MCF 10A (cell line): ENCODE results near the gene PDE3A. TPM values are rescaled to one million over a fixed set of nuclear protein-coding genes. Genes with fewer than 3 reads are reported as not detected.

Source experiments
- BruUV-seq: library from RNA; stranded (reverse); fragments of 400-500 nt; replicated peaks from 2 replicates; lab custom pipeline; 2021; lab: Mats Ljungman, UMichigan
- CTCF ChIA-PET: fragments of 300-600 bp; sonication (Branson Sonifier 250); formaldehyde crosslinking; extraction: SDS; loops from one replicate; lab custom pipeline; 2021; ENCODE audit warnings: antibody characterized with exemption, inconsistent platforms; lab: Yijun Ruan, JAX
- POLR2A ChIA-PET: fragments of 300-600, 350-650 bp; sonication (Branson Sonifier 250); formaldehyde crosslinking; extraction: SDS; loops from one replicate; lab custom pipeline; 2020; ENCODE audit warnings: antibody characterized with exemption, inconsistent platforms; lab: Yijun Ruan, JAX
- DNase-seq: peaks from one replicate; pipeline ENCODE4 v3.0.0-alpha.2; 2018; ENCODE audit not compliant: unreplicated experiment
- H3K27ac Mint-ChIP-seq: one replicate; pipeline ENCODE4 v1.8.0; 2022; ENCODE audit warnings: mild to moderate bottlenecking, low read depth, mixed read lengths; ENCODE audit not compliant: unreplicated experiment
- H3K27me3 Mint-ChIP-seq: one replicate; pipeline ENCODE4 v1.8.0; 2022; ENCODE audit warnings: mixed read lengths; ENCODE audit not compliant: insufficient read depth, unreplicated experiment
- H3K36me3 Mint-ChIP-seq: one replicate; pipeline ENCODE4 v1.8.0; 2022; ENCODE audit warnings: mild to moderate bottlenecking, moderate library complexity, mixed read lengths; ENCODE audit not compliant: insufficient read depth, unreplicated experiment
- H3K4me1 Mint-ChIP-seq: one replicate; pipeline ENCODE4 v1.8.0; 2022; ENCODE audit warnings: mixed read lengths; ENCODE audit not compliant: insufficient read depth, unreplicated experiment
- H3K4me3 Mint-ChIP-seq: one replicate; pipeline ENCODE4 v1.8.0; 2022; ENCODE audit warnings: mild to moderate bottlenecking, moderate library complexity, mixed read lengths; ENCODE audit not compliant: unreplicated experiment
- H3K9me3 Mint-ChIP-seq: one replicate; pipeline ENCODE4 v1.8.0; 2022; ENCODE audit warnings: mixed read lengths; ENCODE audit not compliant: unreplicated experiment
- intact Hi-C: fragments of 100-400 bp; cut with micrococcal nuclease; formaldehyde crosslinking; loops from 2 replicates; pipeline ENCODE4 v1.14.1; 2022
- total RNA-seq: library from RNA; stranded (reverse); gene quantifications from 2 replicates; pipeline ENCODE4 v1.2.3, GENCODE V29; 2022
- TF ChIP-seq, protein P1 (sequence below): fragments of 200-600 bp; IDR thresholded peaks from one replicate; pipeline ENCODE4 v1.8.0; 2022; ENCODE audit warnings: antibody characterized with exemption, mild to moderate bottlenecking; ENCODE audit not compliant: unreplicated experiment

The PDE3A gene
- total RNA-seq, 1 experiment from 2014 or later, result not detected

GRCh38 chr12:20372326-20373096 is 4.2 kb downstream of the PDE3A start:
- Mint-ChIP-seq H3K4me3 (no peak overlapping the region), H3K27me3 (peaks cover 86% of the 10 kb centered on the region), H3K36me3 (no peaks in the 10 kb centered on the region), H3K27ac (no peak overlapping the region), H3K9me3 (no peaks in the 10 kb centered on the region), H3K4me1 (no peaks in the 10 kb centered on the region)
- TF ChIP-seq, protein P1, sequence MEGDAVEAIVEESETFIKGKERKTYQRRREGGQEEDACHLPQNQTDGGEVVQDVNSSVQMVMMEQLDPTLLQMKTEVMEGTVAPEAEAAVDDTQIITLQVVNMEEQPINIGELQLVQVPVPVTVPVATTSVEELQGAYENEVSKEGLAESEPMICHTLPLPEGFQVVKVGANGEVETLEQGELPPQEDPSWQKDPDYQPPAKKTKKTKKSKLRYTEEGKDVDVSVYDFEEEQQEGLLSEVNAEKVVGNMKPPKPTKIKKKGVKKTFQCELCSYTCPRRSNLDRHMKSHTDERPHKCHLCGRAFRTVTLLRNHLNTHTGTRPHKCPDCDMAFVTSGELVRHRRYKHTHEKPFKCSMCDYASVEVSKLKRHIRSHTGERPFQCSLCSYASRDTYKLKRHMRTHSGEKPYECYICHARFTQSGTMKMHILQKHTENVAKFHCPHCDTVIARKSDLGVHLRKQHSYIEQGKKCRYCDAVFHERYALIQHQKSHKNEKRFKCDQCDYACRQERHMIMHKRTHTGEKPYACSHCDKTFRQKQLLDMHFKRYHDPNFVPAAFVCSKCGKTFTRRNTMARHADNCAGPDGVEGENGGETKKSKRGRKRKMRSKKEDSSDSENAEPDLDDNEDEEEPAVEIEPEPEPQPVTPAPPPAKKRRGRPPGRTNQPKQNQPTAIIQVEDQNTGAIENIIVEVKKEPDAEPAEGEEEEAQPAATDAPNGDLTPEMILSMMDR, result no peak
- no peak for DNase-seq
- POLR2A ChIA-PET, result no interaction called here
- BruUV-seq, result no TSS peak
- CTCF ChIA-PET, result interaction anchor here (0.6 kb wide), 1 partner anchor 664 kb away, joined by 3 read pairs; no protein-coding TSS in a partner anchor
- intact Hi-C loops, result no loop called here

DNA sequence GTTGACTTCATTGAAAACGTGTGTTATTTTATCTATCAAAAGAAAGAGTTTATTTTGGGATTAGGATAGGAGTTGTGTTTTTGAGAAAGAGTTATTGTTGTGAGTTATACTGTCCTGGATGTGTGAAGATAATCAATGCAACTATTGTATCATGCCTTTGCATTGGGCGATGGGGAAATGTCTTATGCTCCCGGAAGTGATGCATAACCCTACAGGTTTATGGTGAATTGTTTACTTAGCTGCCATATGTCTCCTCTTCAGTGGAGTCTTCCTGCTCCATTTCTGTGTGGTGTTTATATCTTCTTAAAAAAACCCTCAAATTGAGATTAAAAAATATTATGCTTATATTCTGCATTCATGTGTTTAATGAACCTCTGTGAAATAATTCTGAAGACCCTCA is 6.5 kb downstream of the PDE3A start:
- no peak overlapping the region for H3K4me3 Mint-ChIP-seq
- no TSS peak for BruUV-seq
- H3K27ac Mint-ChIP-seq, result no peak overlapping the region
- H3K9me3 Mint-ChIP-seq, result no peaks in the 10 kb centered on the region
- no peaks in the 10 kb centered on the region for H3K4me1 Mint-ChIP-seq
- CTCF ChIA-PET, result interaction anchor here (0.9 kb wide), 1 partner anchor 465 kb away, joined by 3 read pairs; no protein-coding TSS in a partner anchor
- POLR2A ChIA-PET, result no interaction called here
- H3K36me3 Mint-ChIP-seq, result no peaks in the 10 kb centered on the region
- DNase-seq, result no peak
- intact Hi-C loops, result loop anchor here (5.0 kb wide), 2 partner anchors 617 to 637 kb away; no protein-coding TSS in a partner anchor
- peaks cover 81% of the 10 kb centered on the region for H3K27me3 Mint-ChIP-seq
- TF ChIP-seq, protein P1, result no peak

DNA sequence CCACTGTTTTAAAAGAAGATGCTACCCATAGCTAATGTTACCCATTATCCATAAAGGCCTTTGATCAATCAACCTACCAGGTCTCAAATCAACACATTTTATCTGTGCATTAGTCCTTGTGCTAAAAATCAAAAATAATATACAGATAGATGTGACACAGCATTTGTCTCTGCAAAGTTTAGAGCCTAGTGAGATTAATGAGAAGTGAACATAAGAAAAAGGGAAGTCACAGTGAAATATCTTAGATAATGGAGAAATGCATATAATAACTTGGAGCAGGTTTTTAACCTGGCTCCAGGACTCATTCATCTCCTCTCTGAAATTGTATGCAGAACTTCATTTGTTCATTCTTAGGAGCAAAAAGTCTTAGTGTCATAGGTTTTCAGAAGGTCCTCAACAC is 7.2 kb downstream of the PDE3A start:
- Mint-ChIP-seq H3K9me3 (no peaks in the 10 kb centered on the region), H3K36me3 (no peaks in the 10 kb centered on the region), H3K27ac (no peak overlapping the region), H3K4me1 (no peaks in the 10 kb centered on the region), H3K27me3 (peaks cover 81% of the 10 kb centered on the region), H3K4me3 (no peak overlapping the region)
- no TSS peak for BruUV-seq
- ChIA-PET POLR2A (no interaction called here), CTCF (interaction anchor here (0.5 to 0.9 kb wide), 2 partner anchors 206 to 465 kb away, joined by 3 read pairs; no protein-coding TSS in a partner anchor)
- TF ChIP-seq, protein P1, result no peak
- intact Hi-C loops, result loop anchor here (5.0 kb wide), 2 partner anchors 618 to 638 kb away; no protein-coding TSS in a partner anchor
- no peak for DNase-seq

- ChIA-PET POLR2A (no interaction called here), CTCF (interaction anchor here (0.6 to 1.3 kb wide), 8 partner anchors 10 to 690 kb away, joined by 3 to 6 read pairs (median 3); no protein-coding TSS in a partner anchor)
- intact Hi-C loops, result loop anchor here (1.0 to 5.0 kb wide), 3 partner anchors 462 to 640 kb away; no protein-coding TSS in a partner anchor
- H3K27ac Mint-ChIP-seq, result no peak overlapping the region
- no TSS peak for BruUV-seq
- peak; percentile 28 for DNase-seq
- H3K27me3 Mint-ChIP-seq, result peaks cover 81% of the 10 kb centered on the region
- H3K4me3 Mint-ChIP-seq, result no peak overlapping the region
- no peaks in the 10 kb centered on the region for H3K4me1 Mint-ChIP-seq
- no peaks in the 10 kb centered on the region for H3K36me3 Mint-ChIP-seq
- H3K9me3 Mint-ChIP-seq, result no peaks in the 10 kb centered on the region
- TF ChIP-seq, protein P1, result peak; percentile 27
Observed at GRCh38 chr12:20376984-20377383, 8.6 kb downstream of the PDE3A start.
